HEK293 (cell line): ENCODE results near the gene PTPRG.
A peak's percentile ranks its signal among the peaks of the same experiment; 100 is the strongest.

ENCODE experiments used
- GLIS1 ChIP-seq: fragments of 450-650 bp; formaldehyde crosslinking; IDR thresholded peaks from 2 replicates; pipeline ENCODE4 v1.5.1; 2016; ENCODE audit warnings: missing biosample characterization, missing genetic modification characterization
- KLF1 ChIP-seq: fragments of 450-650 bp; formaldehyde crosslinking; IDR thresholded peaks from 2 replicates; pipeline ENCODE4 v1.5.1; 2016; ENCODE audit warnings: missing biosample characterization, missing genetic modification characterization
- KLF8 ChIP-seq: fragments of 450-650 bp; formaldehyde crosslinking; IDR thresholded peaks from 2 replicates; pipeline ENCODE4 v1.5.1; 2016; ENCODE audit warnings: missing biosample characterization, missing genetic modification characterization
- MEIS1 ChIP-seq: sonication (generic); formaldehyde crosslinking; IDR thresholded peaks from 2 replicates; pipeline ENCODE4 v1.8.1; 2022; ENCODE audit warnings: missing genetic modification reagents, mild to moderate bottlenecking, borderline replicate concordance
- OSR2 ChIP-seq: fragments of 450-650 bp; formaldehyde crosslinking; IDR thresholded peaks from 2 replicates; pipeline ENCODE4 v1.5.1; 2016; ENCODE audit warnings: missing biosample characterization, missing genetic modification characterization
- SALL2 ChIP-seq: fragments of 450-650 bp; formaldehyde crosslinking; IDR thresholded peaks from 2 replicates; pipeline ENCODE4 v1.5.0; 2017; ENCODE audit warnings: missing biosample characterization, mild to moderate bottlenecking, missing genetic modification characterization, borderline replicate concordance
- SETDB1 ChIP-seq: IDR thresholded peaks from one replicate; pipeline ENCODE4 v1.6.1; 2017; ENCODE audit warnings: mild to moderate bottlenecking, low read length, moderate library complexity, mixed read lengths; ENCODE audit not compliant: insufficient read length
- TCF7L2 ChIP-seq: IDR thresholded peaks from 2 replicates; pipeline ENCODE4 v1.6.1; 2011; ENCODE audit warnings: low read depth, mild to moderate bottlenecking, inconsistent platforms, low read length, moderate library complexity, borderline replicate concordance
- YY2 ChIP-seq: fragments of 450-650 bp; formaldehyde crosslinking; IDR thresholded peaks from 2 replicates; pipeline ENCODE4 v1.5.1; 2016; ENCODE audit warnings: missing biosample characterization, missing genetic modification characterization
- ZBTB11 ChIP-seq: fragments of 450-650 bp; formaldehyde crosslinking; conservative IDR thresholded peaks from 2 replicates; pipeline ENCODE4 v1.5.1; 2016; ENCODE audit warnings: low read depth, missing biosample characterization, missing genetic modification characterization
- ZEB2 ChIP-seq: fragments of 450-650 bp; formaldehyde crosslinking; IDR thresholded peaks from 2 replicates; pipeline ENCODE4 v1.5.1; 2016; ENCODE audit warnings: missing biosample characterization, missing genetic modification characterization
- ZNF10 ChIP-seq: fragments of 450-650 bp; formaldehyde crosslinking; IDR thresholded peaks from 2 replicates; pipeline ENCODE4 v1.5.1; 2017; ENCODE audit warnings: missing biosample characterization, missing genetic modification characterization
- ZNF121 ChIP-seq: fragments of 450-650 bp; formaldehyde crosslinking; IDR thresholded peaks from 2 replicates; pipeline ENCODE4 v1.5.1; 2016; ENCODE audit warnings: missing biosample characterization, missing genetic modification characterization
- ZNF16 ChIP-seq: fragments of 450-650 bp; formaldehyde crosslinking; IDR thresholded peaks from 2 replicates; pipeline ENCODE4 v1.5.1; 2016; ENCODE audit warnings: low read depth, missing biosample characterization, missing genetic modification characterization
- ZNF302 ChIP-seq: fragments of 450-650 bp; formaldehyde crosslinking; IDR thresholded peaks from 2 replicates; pipeline ENCODE4 v1.5.1; 2016; ENCODE audit warnings: missing biosample characterization, missing genetic modification characterization, low read depth
- ZNF488 ChIP-seq: fragments of 450-650 bp; formaldehyde crosslinking; IDR thresholded peaks from 2 replicates; pipeline ENCODE4 v1.5.1; 2016; ENCODE audit warnings: missing biosample characterization, missing genetic modification characterization
- ZNF518A ChIP-seq: fragments of 450-650 bp; formaldehyde crosslinking; conservative IDR thresholded peaks from 2 replicates; pipeline ENCODE4 v1.5.1; 2016; ENCODE audit warnings: low read depth, missing biosample characterization, missing genetic modification characterization
- ZNF530 ChIP-seq: fragments of 450-650 bp; formaldehyde crosslinking; IDR thresholded peaks from 2 replicates; pipeline ENCODE4 v1.5.1; 2016; ENCODE audit warnings: low read depth, missing biosample characterization, missing genetic modification characterization
- ZNF747 ChIP-seq: fragments of 450-650 bp; formaldehyde crosslinking; IDR thresholded peaks from 2 replicates; pipeline ENCODE4 v1.5.1; 2016; ENCODE audit warnings: missing biosample characterization, missing genetic modification characterization
- ZNF791 ChIP-seq: fragments of 450-650 bp; formaldehyde crosslinking; IDR thresholded peaks from 2 replicates; pipeline ENCODE4 v1.5.1; 2016; ENCODE audit warnings: missing biosample characterization, missing genetic modification characterization
- ZXDB ChIP-seq: fragments of 450-650 bp; formaldehyde crosslinking; IDR thresholded peaks from 2 replicates; pipeline ENCODE4 v1.5.1; 2016; ENCODE audit warnings: missing biosample characterization, missing genetic modification characterization
- TF ChIP-seq, protein P1 (sequence below): fragments of 450-650 bp; formaldehyde crosslinking; IDR thresholded peaks from 2 replicates; pipeline ENCODE4 v1.5.1; 2016; ENCODE audit warnings: missing biosample characterization, missing genetic modification characterization
- TF ChIP-seq, protein P2 (sequence below): fragments of 450-650 bp; formaldehyde crosslinking; IDR thresholded peaks from 2 replicates; pipeline ENCODE4 v1.5.1; 2017; ENCODE audit warnings: missing biosample characterization, missing genetic modification characterization
- TF ChIP-seq, protein P3 (sequence below): sonication (generic); formaldehyde crosslinking; IDR thresholded peaks from 2 replicates; pipeline ENCODE4 v1.8.1; 2022; ENCODE audit warnings: mild to moderate bottlenecking, moderate library complexity, missing genetic modification reagents
- TF ChIP-seq, protein P4 (sequence below): fragments of 450-650 bp; formaldehyde crosslinking; IDR thresholded peaks from 2 replicates; pipeline ENCODE4 v1.5.1; 2016; ENCODE audit warnings: missing biosample characterization, missing genetic modification characterization, low read depth

The PTPRG gene

DNA sequence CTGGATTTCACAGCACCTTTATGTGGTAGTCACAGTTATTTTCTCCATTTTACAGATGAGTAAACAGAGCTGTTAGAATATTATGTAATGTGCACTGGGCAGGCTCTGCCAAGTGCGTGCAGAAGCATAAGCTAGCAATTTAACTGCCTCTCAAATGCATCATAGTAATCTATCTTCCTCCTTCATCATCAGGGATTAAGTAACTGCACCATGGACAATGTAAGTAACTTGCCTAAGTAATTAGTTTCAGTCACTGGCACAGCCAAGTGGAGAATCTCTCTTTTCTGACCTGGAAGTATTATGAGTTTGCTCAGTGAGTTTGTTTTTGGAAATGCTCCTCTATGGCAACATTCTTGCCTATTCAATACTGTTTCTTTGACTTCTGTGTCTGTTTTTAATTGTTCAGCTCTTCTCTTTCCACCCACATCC, 260.5 kb downstream of the PTPRG start (continued):
- TF ChIP-seq ZNF518A (tag by site-specific recombination) (peak; percentile 48; the same call in 1 of the 2 replicates), MEIS1 (CRISPR knock-in tag) (no peak), SALL2 (no peak), ZNF16 (tag by site-specific recombination) (no peak), ZNF488 (no peak), ZBTB11 (tag by site-specific recombination) (no peak), TCF7L2 (no peak), ZNF302 (no peak), GLIS1 (no peak), YY2 (tag by site-specific recombination) (no peak), ZNF791 (tag by site-specific recombination) (no peak), OSR2 (tag by site-specific recombination) (peak; percentile 99), ZNF10 (tag by site-specific recombination) (peak; percentile 91), KLF8 (tag by site-specific recombination) (peak; percentile 81), SETDB1 (no peak), ZEB2 (tag by site-specific recombination) (peak; percentile 98), ZXDB (tag by site-specific recombination) (peak; percentile 92), ZNF747 (tag by site-specific recombination) (no peak), ZNF121 (peak; percentile 71), KLF1 (tag by site-specific recombination) (no peak), ZNF530 (tag by site-specific recombination) (no peak)
- TF ChIP-seq, protein P1, sequence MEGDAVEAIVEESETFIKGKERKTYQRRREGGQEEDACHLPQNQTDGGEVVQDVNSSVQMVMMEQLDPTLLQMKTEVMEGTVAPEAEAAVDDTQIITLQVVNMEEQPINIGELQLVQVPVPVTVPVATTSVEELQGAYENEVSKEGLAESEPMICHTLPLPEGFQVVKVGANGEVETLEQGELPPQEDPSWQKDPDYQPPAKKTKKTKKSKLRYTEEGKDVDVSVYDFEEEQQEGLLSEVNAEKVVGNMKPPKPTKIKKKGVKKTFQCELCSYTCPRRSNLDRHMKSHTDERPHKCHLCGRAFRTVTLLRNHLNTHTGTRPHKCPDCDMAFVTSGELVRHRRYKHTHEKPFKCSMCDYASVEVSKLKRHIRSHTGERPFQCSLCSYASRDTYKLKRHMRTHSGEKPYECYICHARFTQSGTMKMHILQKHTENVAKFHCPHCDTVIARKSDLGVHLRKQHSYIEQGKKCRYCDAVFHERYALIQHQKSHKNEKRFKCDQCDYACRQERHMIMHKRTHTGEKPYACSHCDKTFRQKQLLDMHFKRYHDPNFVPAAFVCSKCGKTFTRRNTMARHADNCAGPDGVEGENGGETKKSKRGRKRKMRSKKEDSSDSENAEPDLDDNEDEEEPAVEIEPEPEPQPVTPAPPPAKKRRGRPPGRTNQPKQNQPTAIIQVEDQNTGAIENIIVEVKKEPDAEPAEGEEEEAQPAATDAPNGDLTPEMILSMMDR (tag by site-specific recombination), result no peak
- TF ChIP-seq, protein P2, sequence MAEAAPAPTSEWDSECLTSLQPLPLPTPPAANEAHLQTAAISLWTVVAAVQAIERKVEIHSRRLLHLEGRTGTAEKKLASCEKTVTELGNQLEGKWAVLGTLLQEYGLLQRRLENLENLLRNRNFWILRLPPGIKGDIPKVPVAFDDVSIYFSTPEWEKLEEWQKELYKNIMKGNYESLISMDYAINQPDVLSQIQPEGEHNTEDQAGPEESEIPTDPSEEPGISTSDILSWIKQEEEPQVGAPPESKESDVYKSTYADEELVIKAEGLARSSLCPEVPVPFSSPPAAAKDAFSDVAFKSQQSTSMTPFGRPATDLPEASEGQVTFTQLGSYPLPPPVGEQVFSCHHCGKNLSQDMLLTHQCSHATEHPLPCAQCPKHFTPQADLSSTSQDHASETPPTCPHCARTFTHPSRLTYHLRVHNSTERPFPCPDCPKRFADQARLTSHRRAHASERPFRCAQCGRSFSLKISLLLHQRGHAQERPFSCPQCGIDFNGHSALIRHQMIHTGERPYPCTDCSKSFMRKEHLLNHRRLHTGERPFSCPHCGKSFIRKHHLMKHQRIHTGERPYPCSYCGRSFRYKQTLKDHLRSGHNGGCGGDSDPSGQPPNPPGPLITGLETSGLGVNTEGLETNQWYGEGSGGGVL (tag by site-specific recombination), result no peak
- TF ChIP-seq, protein P3, sequence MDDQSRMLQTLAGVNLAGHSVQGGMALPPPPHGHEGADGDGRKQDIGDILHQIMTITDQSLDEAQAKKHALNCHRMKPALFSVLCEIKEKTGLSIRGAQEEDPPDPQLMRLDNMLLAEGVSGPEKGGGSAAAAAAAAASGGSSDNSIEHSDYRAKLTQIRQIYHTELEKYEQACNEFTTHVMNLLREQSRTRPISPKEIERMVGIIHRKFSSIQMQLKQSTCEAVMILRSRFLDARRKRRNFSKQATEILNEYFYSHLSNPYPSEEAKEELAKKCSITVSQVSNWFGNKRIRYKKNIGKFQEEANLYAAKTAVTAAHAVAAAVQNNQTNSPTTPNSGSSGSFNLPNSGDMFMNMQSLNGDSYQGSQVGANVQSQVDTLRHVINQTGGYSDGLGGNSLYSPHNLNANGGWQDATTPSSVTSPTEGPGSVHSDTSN (CRISPR knock-in tag), result no peak
- TF ChIP-seq, protein P4, sequence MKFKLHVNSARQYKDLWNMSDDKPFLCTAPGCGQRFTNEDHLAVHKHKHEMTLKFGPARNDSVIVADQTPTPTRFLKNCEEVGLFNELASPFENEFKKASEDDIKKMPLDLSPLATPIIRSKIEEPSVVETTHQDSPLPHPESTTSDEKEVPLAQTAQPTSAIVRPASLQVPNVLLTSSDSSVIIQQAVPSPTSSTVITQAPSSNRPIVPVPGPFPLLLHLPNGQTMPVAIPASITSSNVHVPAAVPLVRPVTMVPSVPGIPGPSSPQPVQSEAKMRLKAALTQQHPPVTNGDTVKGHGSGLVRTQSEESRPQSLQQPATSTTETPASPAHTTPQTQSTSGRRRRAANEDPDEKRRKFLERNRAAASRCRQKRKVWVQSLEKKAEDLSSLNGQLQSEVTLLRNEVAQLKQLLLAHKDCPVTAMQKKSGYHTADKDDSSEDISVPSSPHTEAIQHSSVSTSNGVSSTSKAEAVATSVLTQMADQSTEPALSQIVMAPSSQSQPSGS (tag by site-specific recombination), result peak; percentile 63; the same call in 1 of the 2 replicates
